IMR-90 (cell line): ENCODE results near the gene ABCC9. TPM values are rescaled to one million over a fixed set of nuclear protein-coding genes. Genes with fewer than 3 reads are reported as not detected.

ENCODE experiments used
- ATAC-seq: fragments of 200-7000 bp; cut with Tn5 transposase; 2 replicates; pipeline ENCODE4 v1.9.1; 2020; ENCODE audit warnings: low read depth, mild to moderate bottlenecking, moderate library complexity
- BruUV-seq: library from RNA; stranded (reverse); fragments of 400-500 nt; replicated peaks from 2 replicates; lab custom pipeline; 2021; lab: Mats Ljungman, UMichigan
- CTCF ChIA-PET: fragments of 300-600 bp; formaldehyde crosslinking; extraction: SDS; loops from one replicate; lab custom pipeline; 2021; ENCODE audit warnings: antibody characterized with exemption; lab: Yijun Ruan, JAX
- POLR2A ChIA-PET: fragments of 300-600 bp; sonication (Branson Sonifier 250); formaldehyde crosslinking; loops from one replicate; lab custom pipeline; 2022; ENCODE audit warnings: antibody characterized with exemption; ENCODE audit not compliant: unreplicated experiment; lab: Charles Lee
- DNase-seq: peaks from one replicate; pipeline ENCODE4 v3.0.0; 2013
- H2AFZ ChIP-seq: replicated peaks from 2 replicates; pipeline ENCODE3; 2013; ENCODE audit warnings: low read length, mild to moderate bottlenecking; ENCODE audit not compliant: poor library complexity
- H2AK5ac ChIP-seq: 2 replicates; pipeline ENCODE4 v1.6.1; 2013; ENCODE audit warnings: low read depth, low read length, inconsistent platforms
- H2AK9ac ChIP-seq: replicated peaks from 2 replicates; pipeline ENCODE3; 2013; ENCODE audit warnings: mild to moderate bottlenecking, low read depth, low read length, moderate library complexity; ENCODE audit not compliant: poor library complexity
- H2BK120ac ChIP-seq: 2 replicates; pipeline ENCODE4 v1.6.1; 2013; ENCODE audit warnings: low read depth, low read length, inconsistent platforms
- H2BK15ac ChIP-seq: 3 replicates; pipeline ENCODE4 v1.6.1; 2013; ENCODE audit warnings: low read depth, low read length, inconsistent platforms
- H2BK20ac ChIP-seq: 2 replicates; pipeline ENCODE4 v1.6.1; 2013; ENCODE audit warnings: low read depth, mild to moderate bottlenecking, inconsistent platforms, low read length, moderate library complexity
- H2BK5ac ChIP-seq: 2 replicates; pipeline ENCODE4 v1.6.1; 2013; ENCODE audit warnings: mild to moderate bottlenecking, low read depth, low read length, inconsistent platforms; ENCODE audit not compliant: poor library complexity, severe bottlenecking
- H3K14ac ChIP-seq: replicated peaks from 2 replicates; pipeline ENCODE4 v1.6.1; 2013; ENCODE audit warnings: low read depth, low read length, inconsistent platforms
- H3K18ac ChIP-seq: 2 replicates; pipeline ENCODE4 v1.6.1; 2013; ENCODE audit warnings: low read depth, low read length, control low read depth
- H3K23ac ChIP-seq: 2 replicates; pipeline ENCODE4 v1.6.1; 2013; ENCODE audit warnings: low read depth, low read length, inconsistent platforms
- H3K27ac ChIP-seq: 2 replicates; pipeline ENCODE4 v1.5.1; 2013; ENCODE audit warnings: mild to moderate bottlenecking, control low read depth, low read length; ENCODE audit not compliant: insufficient read depth
- H3K27me3 ChIP-seq: 2 replicates; pipeline ENCODE4 v1.6.1; 2013; ENCODE audit warnings: low read length; ENCODE audit not compliant: control insufficient read depth, insufficient read depth
- H3K36me3 ChIP-seq: 2 replicates; pipeline ENCODE4 v1.6.1; 2013; ENCODE audit warnings: low read length, mixed read lengths; ENCODE audit not compliant: control insufficient read depth, insufficient read depth
- H3K4ac ChIP-seq: 2 replicates; pipeline ENCODE4 v1.6.1; 2013; ENCODE audit warnings: low read depth, low read length, inconsistent platforms
- H3K4me1 ChIP-seq: 2 replicates; pipeline ENCODE4 v1.6.1; 2013; ENCODE audit warnings: low read length, mixed read lengths; ENCODE audit not compliant: control insufficient read depth, insufficient read depth
- H3K4me2 ChIP-seq: 2 replicates; pipeline ENCODE4 v1.6.1; 2013; ENCODE audit warnings: low read depth, mild to moderate bottlenecking, control low read depth, low read length, moderate library complexity
- H3K4me3 ChIP-seq: 2 replicates; pipeline ENCODE4 v1.5.1; 2013; ENCODE audit warnings: low read depth, mild to moderate bottlenecking, control low read depth, low read length, moderate library complexity; ENCODE audit not compliant: insufficient read depth
- H3K56ac ChIP-seq: 2 replicates; pipeline ENCODE4 v1.6.1; 2013; ENCODE audit warnings: low read length, inconsistent platforms; ENCODE audit not compliant: insufficient read depth; ENCODE audit errors: extremely low read depth
- H3K79me1 ChIP-seq, 2 experiments: 2 replicates each; pipeline ENCODE4 v1.6.1; 2013; ENCODE audit warnings: low read length in 2 of 2, inconsistent platforms in 1 of 2, low read depth in 1 of 2
- H3K9ac ChIP-seq: 2 replicates; pipeline ENCODE4 v1.6.1; 2013; ENCODE audit warnings: low read depth, low read length, control low read depth
- H3K9me1 ChIP-seq: 2 replicates; pipeline ENCODE4 v1.6.1; 2013; ENCODE audit warnings: low read length, inconsistent platforms; ENCODE audit not compliant: insufficient read depth
- H3K9me3 ChIP-seq: 2 replicates; pipeline ENCODE4 v1.6.1; 2013; ENCODE audit warnings: low read length; ENCODE audit not compliant: control insufficient read depth, insufficient read depth
- H4K20me1 ChIP-seq: 2 replicates; pipeline ENCODE4 v1.6.1; 2013; ENCODE audit warnings: low read length, inconsistent platforms; ENCODE audit not compliant: insufficient read depth
- H4K5ac ChIP-seq: 2 replicates; pipeline ENCODE4 v1.6.1; 2013; ENCODE audit warnings: mild to moderate bottlenecking, low read depth, low read length, control low read depth
- H4K8ac ChIP-seq, 2 experiments: 2 replicates each; pipeline ENCODE4 v1.6.1; 2013; ENCODE audit warnings: low read depth in 2 of 2, low read length in 2 of 2, control low read depth in 1 of 2, inconsistent platforms in 1 of 2
- H4K91ac ChIP-seq: 2 replicates; pipeline ENCODE4 v1.6.1; 2013; ENCODE audit warnings: low read depth, low read length, inconsistent platforms; ENCODE audit not compliant: insufficient read depth
- BHLHE40 ChIP-seq: fragments of 150-350 bp; IDR thresholded peaks from 2 replicates; pipeline ENCODE4 v1.6.1; 2016; ENCODE audit warnings: mild to moderate bottlenecking, low read depth, low read length
- CEBPB ChIP-seq: IDR thresholded peaks from 2 replicates; pipeline ENCODE4 v1.6.1; 2012; ENCODE audit warnings: low read depth, low read length, improper control_type of control experiment
- MAFK ChIP-seq: IDR thresholded peaks from 2 replicates; pipeline ENCODE4 v1.6.1; 2012; ENCODE audit warnings: low read depth, low read length, improper control_type of control experiment
- MAZ ChIP-seq: IDR thresholded peaks from 2 replicates; pipeline ENCODE4 v1.6.1; 2012; ENCODE audit warnings: low read depth, mild to moderate bottlenecking, low read length, improper control_type of control experiment, moderate library complexity, borderline replicate concordance
- MXI1 ChIP-seq: IDR thresholded peaks from 2 replicates; pipeline ENCODE4 v1.6.1; 2012; ENCODE audit warnings: low read depth, mild to moderate bottlenecking, low read length, moderate library complexity, borderline replicate concordance
- NFE2L2 ChIP-seq: fragments of 150-350 bp; IDR thresholded peaks from 2 replicates; pipeline ENCODE4 v1.6.1; 2016; ENCODE audit warnings: low read depth, mild to moderate bottlenecking, low read length
- POLR2A ChIP-seq: IDR thresholded peaks from 2 replicates; pipeline ENCODE4 v1.6.1; 2012; ENCODE audit warnings: mild to moderate bottlenecking, low read depth, low read length
- RAD21 ChIP-seq: IDR thresholded peaks from 2 replicates; pipeline ENCODE4 v1.6.1; 2012; ENCODE audit warnings: low read length, improper control_type of control experiment
- RCOR1 ChIP-seq: IDR thresholded peaks from 2 replicates; pipeline ENCODE4 v1.6.1; 2012; ENCODE audit warnings: mild to moderate bottlenecking, low read length, improper control_type of control experiment; ENCODE audit not compliant: insufficient replicate concordance
- RFX5 ChIP-seq: IDR thresholded peaks from 2 replicates; pipeline ENCODE4 v1.8.0; 2012; ENCODE audit warnings: low read depth, mild to moderate bottlenecking, low read length, moderate library complexity
- SMC3 ChIP-seq: fragments of 150-350 bp; IDR thresholded peaks from 2 replicates; pipeline ENCODE4 v1.6.1; 2016; ENCODE audit warnings: low read depth, mild to moderate bottlenecking, antibody characterized with exemption, low read length, moderate library complexity
- WGBS, 2 experiments: methylation state at CpG; one replicate each; pipeline versions ENCODE4 v1.1.5 to v1.1.7; 2013; ENCODE audit warnings: missing lambda C conversion rate in 2 of 2; ENCODE audit not compliant: insufficient read length in 1 of 2; ENCODE audit errors: extremely low coverage in 2 of 2; 5-methylcytosine and 5-hydroxymethylcytosine counted together
- dilution Hi-C: fragments of 300-500 bp; cut with HindIII; formaldehyde crosslinking; loops from one replicate; pipeline ENCODE4 v1.14.3; 2018; ENCODE audit warnings: low sequenced_read_pairs; ENCODE audit not compliant: unreplicated experiment
- in situ Hi-C: fragments of 300-500 bp; cut with MboI; formaldehyde crosslinking; loops from 3 replicates; pipeline ENCODE4 v1.14.3; 2019; ENCODE audit warnings: low sequenced_read_pairs, inconsistent platforms, mixed read lengths
- intact Hi-C: fragments of 100-400 bp; cut with micrococcal nuclease; formaldehyde crosslinking; loops from 2 replicates; pipeline ENCODE4 v1.10.0; 2022
- polyA plus RNA-seq, 3 experiments: library from polyadenylated mRNA; depleted of rRNA; stranded (reverse); fragments of >200 nt; gene quantifications; 2 replicates each; pipeline ENCODE4 v1.2.3, GENCODE V29; 2012; ENCODE audit warnings: low replicate concordance in 1 of 3
- total RNA-seq: library from RNA; depleted of rRNA; stranded (reverse); fragments of >200 nt; gene quantifications from 2 replicates; pipeline ENCODE4 v1.2.3, GENCODE V29; 2012
- TF ChIP-seq, protein P1 (sequence below): fragments of 150-350 bp; IDR thresholded peaks from 2 replicates; pipeline ENCODE4 v1.6.1; 2016; ENCODE audit warnings: low read depth, mild to moderate bottlenecking, low read length, moderate library complexity, borderline replicate concordance
- TF ChIP-seq, protein P2 (sequence below): conservative IDR thresholded peaks from 2 replicates; pipeline ENCODE4 v1.5.1; 2012; ENCODE audit warnings: mild to moderate bottlenecking, low read depth, low read length, improper control_type of control experiment
- TF ChIP-seq, protein P3 (sequence below): fragments of 150-350 bp; IDR thresholded peaks from 2 replicates; pipeline ENCODE4 v1.6.1; 2017; ENCODE audit warnings: mild to moderate bottlenecking, antibody characterized with exemption, low read length, low read depth

ABCC9 gene
- total and polyA plus RNA-seq, 2 of the 4 experiments (the other 2 are of a cell fraction) = 1.2 to 6.6 TPM

DNA sequence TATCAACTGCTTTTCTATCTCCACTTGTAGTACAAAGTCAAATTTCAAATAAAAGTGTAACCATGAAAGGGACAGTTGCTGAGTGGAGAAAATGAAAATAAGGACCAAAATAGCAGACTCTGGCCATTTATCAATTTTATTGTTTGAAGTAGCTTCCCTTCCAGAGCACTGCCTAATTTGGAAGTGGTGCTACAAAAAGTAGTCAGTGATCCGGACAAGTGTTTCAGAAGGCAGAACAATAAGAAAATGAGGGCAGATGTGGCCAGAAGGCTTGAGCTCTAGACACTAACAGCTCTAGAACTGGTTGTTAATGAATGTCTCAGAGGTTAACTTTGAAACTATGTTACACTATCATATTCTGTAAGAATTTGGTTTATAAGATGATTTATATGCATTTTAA is 48.9 kb downstream of the ABCC9 start:
- no peak overlapping the region for H4K8ac ChIP-seq
- H2AK9ac ChIP-seq = no peak overlapping the region
- H3K23ac ChIP-seq = no peak overlapping the region
- H3K4me1 ChIP-seq = no peaks in the 10 kb centered on the region
- no peak overlapping the region for H3K9ac ChIP-seq
- H3K27me3 ChIP-seq = no peaks in the 10 kb centered on the region
- no peak overlapping the region for H3K56ac ChIP-seq
- ATAC-seq = no peak
- WGBS, 2 experiments = 63% methylated on average over 1 of the region's 1 CpG; no CpG with 5 or more reads in 1 of the 2 experiments
- no peak overlapping the region for H2BK15ac ChIP-seq
- TF ChIP-seq RFX5 (no peak), RCOR1 (no peak), CEBPB (no peak), MAZ (no peak), RAD21 (no peak), NFE2L2 (no peak), BHLHE40 (no peak), SMC3 (no peak), MAFK (no peak), POLR2A (no peak), MXI1 (no peak)
- TF ChIP-seq, protein P1, sequence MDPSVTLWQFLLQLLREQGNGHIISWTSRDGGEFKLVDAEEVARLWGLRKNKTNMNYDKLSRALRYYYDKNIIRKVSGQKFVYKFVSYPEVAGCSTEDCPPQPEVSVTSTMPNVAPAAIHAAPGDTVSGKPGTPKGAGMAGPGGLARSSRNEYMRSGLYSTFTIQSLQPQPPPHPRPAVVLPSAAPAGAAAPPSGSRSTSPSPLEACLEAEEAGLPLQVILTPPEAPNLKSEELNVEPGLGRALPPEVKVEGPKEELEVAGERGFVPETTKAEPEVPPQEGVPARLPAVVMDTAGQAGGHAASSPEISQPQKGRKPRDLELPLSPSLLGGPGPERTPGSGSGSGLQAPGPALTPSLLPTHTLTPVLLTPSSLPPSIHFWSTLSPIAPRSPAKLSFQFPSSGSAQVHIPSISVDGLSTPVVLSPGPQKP = no peak
- TF ChIP-seq, protein P2, sequence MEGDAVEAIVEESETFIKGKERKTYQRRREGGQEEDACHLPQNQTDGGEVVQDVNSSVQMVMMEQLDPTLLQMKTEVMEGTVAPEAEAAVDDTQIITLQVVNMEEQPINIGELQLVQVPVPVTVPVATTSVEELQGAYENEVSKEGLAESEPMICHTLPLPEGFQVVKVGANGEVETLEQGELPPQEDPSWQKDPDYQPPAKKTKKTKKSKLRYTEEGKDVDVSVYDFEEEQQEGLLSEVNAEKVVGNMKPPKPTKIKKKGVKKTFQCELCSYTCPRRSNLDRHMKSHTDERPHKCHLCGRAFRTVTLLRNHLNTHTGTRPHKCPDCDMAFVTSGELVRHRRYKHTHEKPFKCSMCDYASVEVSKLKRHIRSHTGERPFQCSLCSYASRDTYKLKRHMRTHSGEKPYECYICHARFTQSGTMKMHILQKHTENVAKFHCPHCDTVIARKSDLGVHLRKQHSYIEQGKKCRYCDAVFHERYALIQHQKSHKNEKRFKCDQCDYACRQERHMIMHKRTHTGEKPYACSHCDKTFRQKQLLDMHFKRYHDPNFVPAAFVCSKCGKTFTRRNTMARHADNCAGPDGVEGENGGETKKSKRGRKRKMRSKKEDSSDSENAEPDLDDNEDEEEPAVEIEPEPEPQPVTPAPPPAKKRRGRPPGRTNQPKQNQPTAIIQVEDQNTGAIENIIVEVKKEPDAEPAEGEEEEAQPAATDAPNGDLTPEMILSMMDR = no peak
- TF ChIP-seq, protein P3, sequence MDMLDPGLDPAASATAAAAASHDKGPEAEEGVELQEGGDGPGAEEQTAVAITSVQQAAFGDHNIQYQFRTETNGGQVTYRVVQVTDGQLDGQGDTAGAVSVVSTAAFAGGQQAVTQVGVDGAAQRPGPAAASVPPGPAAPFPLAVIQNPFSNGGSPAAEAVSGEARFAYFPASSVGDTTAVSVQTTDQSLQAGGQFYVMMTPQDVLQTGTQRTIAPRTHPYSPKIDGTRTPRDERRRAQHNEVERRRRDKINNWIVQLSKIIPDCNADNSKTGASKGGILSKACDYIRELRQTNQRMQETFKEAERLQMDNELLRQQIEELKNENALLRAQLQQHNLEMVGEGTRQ = no peak
- H3K18ac ChIP-seq = no peak overlapping the region
- H3K4ac ChIP-seq = no peak overlapping the region
- H3K79me1 ChIP-seq = no peaks in the 10 kb centered on the region
- H3K27ac ChIP-seq = no peak overlapping the region
- no peak overlapping the region for H2AK5ac ChIP-seq
- H3K4me2 ChIP-seq = no peak overlapping the region
- H4K5ac ChIP-seq = no peak overlapping the region
- ChIA-PET POLR2A (no interaction called here), CTCF (no interaction called here)
- intact Hi-C loops (no loop called here), in situ Hi-C loops (no loop called here), dilution Hi-C loops (no loop called here)
- no peak overlapping the region for H2BK20ac ChIP-seq
- no peaks in the 10 kb centered on the region for H3K9me3 ChIP-seq
- H3K14ac ChIP-seq = no peak overlapping the region
- H4K20me1 ChIP-seq = no peaks in the 10 kb centered on the region
- no peak overlapping the region for H2AFZ ChIP-seq
- no peak overlapping the region for H2BK120ac ChIP-seq
- H3K36me3 ChIP-seq = no peaks in the 10 kb centered on the region
- H3K9me1 ChIP-seq = no peaks in the 10 kb centered on the region
- H3K4me3 ChIP-seq = no peak overlapping the region
- no peak overlapping the region for H4K91ac ChIP-seq
- H2BK5ac ChIP-seq = no peak overlapping the region
- no TSS peak for BruUV-seq
- no peak for DNase-seq
